ENCODE measurements around the gene RNF141. TPM values are rescaled to one million over a fixed set of nuclear protein-coding genes. Genes with fewer than 3 reads are reported as not detected.

The RNF141 gene
- total RNA-seq, 4 donors from 2014 or later, result 39.0 to 68.3 (median 59.7) TPM

- TF ChIP-seq CTCF (IDR thresholded peaks at IDR 0.05; ENCODE audit: low read depth), result no peak
Measured at GRCh38 chr11:10580623-10581022, 39.6 kb upstream of the RNF141 start.

GRCh38 chr11:10579700-10580099, 38.7 kb upstream of the RNF141 start:
- no peak for TF ChIP-seq CTCF (IDR thresholded peaks at IDR 0.05; ENCODE audit: low read depth)

GRCh38 chr11:10576035-10576398, 35.0 kb upstream of the RNF141 start:
- no peak for TF ChIP-seq CTCF (IDR thresholded peaks at IDR 0.05; ENCODE audit: low read depth)

- no peak for TF ChIP-seq CTCF (IDR thresholded peaks at IDR 0.05; ENCODE audit: low read depth)
Measured at GRCh38 chr11:10575346-10576034, 34.5 kb upstream of the RNF141 start.

- no peak for TF ChIP-seq CTCF (IDR thresholded peaks at IDR 0.05; ENCODE audit: low read depth)
Measured at GRCh38 chr11:10573556-10573955, 32.6 kb upstream of the RNF141 start.

- no peak for TF ChIP-seq CTCF (IDR thresholded peaks at IDR 0.05; ENCODE audit: low read depth)
Measured at GRCh38 chr11:10573028-10573427, 32.0 kb upstream of the RNF141 start.

GRCh38 chr11:10572533-10572932, 31.5 kb upstream of the RNF141 start:
- TF ChIP-seq CTCF (IDR thresholded peaks at IDR 0.05; ENCODE audit: low read depth), result no peak
